HAP-1 (cell line): ENCODE data around the gene NVL.

Experiments used
- DNase-seq, 2 experiments: peaks; one replicate each; pipeline ENCODE4 v3.0.0-alpha.2; 2016 to 2020; ENCODE audit warnings: low spot score in 2 of 2
- H3K27me3 ChIP-seq: fragments of 250-450 bp; sonication (Bioruptor Pico); 2 replicates; pipeline ENCODE4 v1.5.1; 2020; ENCODE audit warnings: low read depth, mild to moderate bottlenecking, moderate library complexity
- H3K36me3 ChIP-seq: fragments of 250-450 bp; sonication (Bioruptor Pico); replicated peaks from 2 replicates; pipeline ENCODE4 v1.5.1; 2020; ENCODE audit warnings: mild to moderate bottlenecking
- H3K4me1 ChIP-seq: fragments of 250-450 bp; sonication (Bioruptor Pico); 2 replicates; pipeline ENCODE4 v1.5.1; 2020; ENCODE audit warnings: mild to moderate bottlenecking
- H3K4me3 ChIP-seq: fragments of 250-450 bp; sonication (Bioruptor Pico); 2 replicates; pipeline ENCODE4 v1.5.1; 2020; ENCODE audit warnings: mild to moderate bottlenecking, moderate library complexity
- H3K9me3 ChIP-seq: fragments of 250-450 bp; sonication (Bioruptor Pico); 2 replicates; pipeline ENCODE4 v1.5.1; 2020; ENCODE audit warnings: mild to moderate bottlenecking, moderate library complexity
- in situ Hi-C: fragments of 300-500 bp; cut with MboI; formaldehyde crosslinking; loops from 3 replicates; pipeline ENCODE4 v1.14.3; 2020; ENCODE audit warnings: low sequenced_read_pairs, inconsistent platforms, mixed read lengths

NVL gene

DNA sequence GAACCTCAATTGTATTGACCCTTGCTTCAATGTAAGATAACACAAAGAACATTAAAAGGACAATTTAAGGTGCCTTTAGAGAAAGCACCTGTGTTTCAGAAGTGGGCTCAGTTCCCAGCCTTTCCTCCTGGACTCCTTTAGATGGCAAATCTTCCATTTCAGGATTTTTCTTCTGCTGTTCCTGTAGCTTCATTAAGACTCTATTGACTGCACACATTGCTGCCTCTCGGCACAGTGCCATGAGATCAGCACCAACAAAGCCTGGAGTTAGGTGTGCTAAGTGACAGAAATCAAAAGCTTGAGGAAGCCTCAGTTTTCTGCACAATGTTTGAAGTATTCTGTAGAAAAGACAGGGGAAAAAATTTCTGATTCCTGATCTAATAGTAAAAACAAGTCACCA lies 40.6 kb downstream of the NVL start:
- in situ Hi-C loops: no loop called here
- H3K36me3 ChIP-seq: peaks cover 51% of the 10 kb centered on the region
- no peak overlapping the region for H3K4me3 ChIP-seq
- DNase-seq: no peak
- no peaks in the 10 kb centered on the region for H3K27me3 ChIP-seq
- no peaks in the 10 kb centered on the region for H3K9me3 ChIP-seq
- H3K4me1 ChIP-seq: peaks cover 15% of the 10 kb centered on the region

DNA sequence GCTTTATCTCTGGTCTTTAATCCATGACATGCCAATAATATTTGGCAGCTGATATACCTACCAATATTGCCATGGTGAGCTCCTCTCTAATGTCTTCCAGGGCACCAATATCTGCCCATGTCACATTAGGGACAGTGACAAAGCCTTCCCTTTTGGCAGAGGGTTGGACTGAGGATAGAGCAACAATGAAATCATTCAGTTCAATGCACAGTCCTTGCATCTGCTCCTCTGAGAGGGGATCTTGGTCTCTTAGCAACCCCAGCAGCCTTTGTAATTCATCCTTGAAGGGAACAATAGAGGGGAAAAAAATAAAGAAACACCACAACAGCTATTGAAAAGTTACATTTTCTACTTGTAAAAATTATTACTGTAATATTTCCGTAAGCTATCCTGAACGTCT lies 42.3 kb downstream of the NVL start:
- H3K9me3 ChIP-seq: no peaks in the 10 kb centered on the region
- peaks cover 50% of the 10 kb centered on the region for H3K36me3 ChIP-seq
- peak; percentile 81 to 96 for DNase-seq
- peaks cover 15% of the 10 kb centered on the region for H3K4me1 ChIP-seq
- H3K4me3 ChIP-seq: no peak overlapping the region
- in situ Hi-C loops: no loop called here
- no peaks in the 10 kb centered on the region for H3K27me3 ChIP-seq

DNA sequence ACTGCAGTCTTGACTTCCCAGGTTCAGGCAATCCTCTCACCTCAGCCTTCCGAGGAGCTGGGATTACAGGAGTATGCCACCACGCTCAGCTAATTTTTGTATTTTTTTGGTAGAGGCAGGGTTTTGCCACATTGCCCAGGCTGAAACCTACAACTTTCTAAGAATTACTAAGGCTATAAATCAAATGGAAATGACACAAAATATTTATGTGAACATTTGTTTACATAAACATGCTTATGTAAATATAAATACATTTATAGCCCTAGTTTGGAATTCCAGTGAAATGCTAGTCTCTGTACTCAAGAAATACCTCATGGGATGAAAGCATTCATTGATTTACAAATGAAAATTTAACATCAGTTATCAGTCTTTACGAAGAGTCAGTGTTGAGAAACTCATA lies 47.8 kb downstream of the NVL start:
- H3K9me3 ChIP-seq: no peaks in the 10 kb centered on the region
- H3K36me3 ChIP-seq: peaks cover 45% of the 10 kb centered on the region
- in situ Hi-C loops: no loop called here
- H3K4me3 ChIP-seq: no peak overlapping the region
- no peaks in the 10 kb centered on the region for H3K27me3 ChIP-seq
- DNase-seq: no peak
- peaks cover 1% of the 10 kb centered on the region for H3K4me1 ChIP-seq

DNA sequence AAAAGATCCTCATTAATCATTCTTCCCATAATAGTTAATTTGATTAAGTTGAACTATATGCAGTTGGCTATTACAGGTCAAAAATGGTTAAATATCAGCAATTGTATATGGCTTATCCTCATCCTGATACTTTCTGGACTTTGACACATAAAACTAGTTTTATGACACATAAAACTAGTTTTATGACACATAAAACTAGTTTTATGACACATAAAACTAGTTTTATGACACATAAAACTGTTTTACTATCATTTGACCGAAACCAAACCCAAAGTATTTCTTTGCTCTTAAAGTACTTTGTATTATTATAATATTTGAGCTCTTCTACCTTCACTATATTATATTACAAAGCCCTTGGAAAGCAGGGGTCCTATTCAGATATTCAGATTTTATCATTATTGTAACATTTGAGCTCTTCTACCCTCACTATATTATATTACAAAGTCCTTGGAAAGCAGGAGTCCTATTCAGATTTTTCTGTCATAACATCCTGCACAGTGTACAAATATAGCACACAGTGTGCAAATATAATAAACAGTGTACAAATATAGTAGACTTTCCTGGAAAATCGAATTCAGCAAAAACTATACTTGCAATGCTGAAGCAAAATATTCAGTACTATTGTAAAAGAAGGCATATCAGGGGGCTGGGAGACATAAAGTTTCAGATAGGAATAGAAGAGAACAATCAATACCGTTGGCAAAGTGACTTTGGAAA lies 53.0 kb downstream of the NVL start:
- in situ Hi-C loops: no loop called here

DNA sequence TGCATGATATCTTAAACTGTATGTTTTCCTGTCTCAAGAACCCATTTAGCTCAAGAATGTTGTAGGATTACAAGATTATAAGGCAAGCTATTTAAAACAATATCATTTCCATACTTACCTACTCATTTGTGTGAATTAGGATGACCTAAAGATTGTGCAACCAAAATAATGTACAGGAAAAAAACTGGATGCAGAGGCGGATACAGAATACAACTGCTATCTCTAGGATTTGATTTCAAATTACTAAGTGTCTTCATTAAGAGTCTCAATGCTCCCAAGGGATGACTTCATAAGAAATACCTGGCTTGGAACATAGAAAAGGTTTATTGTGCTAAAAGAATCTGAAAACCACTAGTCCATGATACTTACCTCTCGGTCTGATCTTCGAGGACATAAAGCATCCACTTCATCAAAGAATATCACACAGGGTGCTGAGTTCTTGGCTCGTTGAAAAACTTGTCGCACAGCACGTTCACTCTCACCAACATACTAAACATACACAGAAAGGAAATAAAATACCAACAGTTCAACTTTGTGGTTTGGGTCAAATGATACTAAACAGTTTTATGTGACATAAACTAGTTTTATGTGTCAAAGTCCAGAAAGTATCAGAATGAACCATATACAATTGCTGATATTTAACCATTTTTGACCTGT lies 54.9 kb downstream of the NVL start:
- Histone ChIP-seq H3K27me3 (no peaks in the 10 kb centered on the region), H3K36me3 (peaks cover 14% of the 10 kb centered on the region), H3K4me1 (no peaks in the 10 kb centered on the region), H3K4me3 (no peak overlapping the region), H3K9me3 (no peaks in the 10 kb centered on the region)
- in situ Hi-C loops: no loop called here
- no peak for DNase-seq

More for the DNA sequence above, 53.0 kb downstream of the NVL start:
- H3K4me3 ChIP-seq: no peak overlapping the region
- H3K9me3 ChIP-seq: no peaks in the 10 kb centered on the region
- DNase-seq: no peak
- no peaks in the 10 kb centered on the region for H3K27me3 ChIP-seq
- H3K4me1 ChIP-seq: no peaks in the 10 kb centered on the region
- peaks cover 24% of the 10 kb centered on the region for H3K36me3 ChIP-seq

DNA sequence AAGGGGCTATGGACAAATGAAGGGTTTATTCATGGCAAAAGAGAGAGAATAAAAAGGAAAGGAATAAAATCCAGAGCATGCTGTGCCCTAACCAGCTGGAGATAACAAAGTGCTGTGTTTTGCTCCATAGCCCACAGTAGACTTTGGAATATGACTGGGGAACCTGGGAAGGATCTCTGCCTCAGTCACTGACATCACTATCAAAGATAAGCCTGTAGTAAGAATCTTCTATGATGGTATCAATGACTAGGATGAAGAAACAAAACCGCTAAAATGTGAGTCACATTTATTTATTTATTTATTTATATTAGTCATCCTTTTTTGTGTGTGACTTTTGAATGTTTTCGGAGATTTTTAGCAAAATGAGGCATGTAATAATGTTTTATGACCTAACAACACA lies 56.3 kb downstream of the NVL start:
- in situ Hi-C loops: no loop called here
- H3K4me3 ChIP-seq: no peak overlapping the region

DNA sequence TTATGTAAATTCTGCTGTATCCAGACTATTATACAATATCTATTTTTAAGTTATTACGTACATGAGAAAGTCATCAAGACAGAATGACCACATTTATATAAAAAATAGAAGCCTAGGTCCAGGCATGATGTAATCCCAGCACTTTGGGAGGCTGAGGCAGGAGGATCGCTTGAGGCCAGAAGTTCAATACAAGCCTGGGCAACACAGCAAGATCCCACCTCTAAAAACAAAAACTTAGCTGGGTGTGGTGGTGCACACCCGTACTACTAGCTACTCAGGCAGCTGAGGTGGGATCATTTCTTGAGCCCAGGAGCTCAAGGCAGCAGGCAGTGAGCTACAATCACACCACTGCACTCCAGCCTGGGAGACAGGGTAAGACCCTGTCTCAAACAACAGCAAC lies 58.9 kb downstream of the NVL start:
- DNase-seq: no peak
- Histone ChIP-seq H3K27me3 (no peaks in the 10 kb centered on the region), H3K4me1 (no peaks in the 10 kb centered on the region), H3K4me3 (no peak overlapping the region), H3K9me3 (no peaks in the 10 kb centered on the region), H3K36me3 (peaks cover 24% of the 10 kb centered on the region)
- in situ Hi-C loops: no loop called here

More for the DNA sequence above, 56.3 kb downstream of the NVL start:
- peaks cover 14% of the 10 kb centered on the region for H3K36me3 ChIP-seq
- no peak for DNase-seq
- H3K4me1 ChIP-seq: no peaks in the 10 kb centered on the region
- no peaks in the 10 kb centered on the region for H3K27me3 ChIP-seq
- no peaks in the 10 kb centered on the region for H3K9me3 ChIP-seq

DNA sequence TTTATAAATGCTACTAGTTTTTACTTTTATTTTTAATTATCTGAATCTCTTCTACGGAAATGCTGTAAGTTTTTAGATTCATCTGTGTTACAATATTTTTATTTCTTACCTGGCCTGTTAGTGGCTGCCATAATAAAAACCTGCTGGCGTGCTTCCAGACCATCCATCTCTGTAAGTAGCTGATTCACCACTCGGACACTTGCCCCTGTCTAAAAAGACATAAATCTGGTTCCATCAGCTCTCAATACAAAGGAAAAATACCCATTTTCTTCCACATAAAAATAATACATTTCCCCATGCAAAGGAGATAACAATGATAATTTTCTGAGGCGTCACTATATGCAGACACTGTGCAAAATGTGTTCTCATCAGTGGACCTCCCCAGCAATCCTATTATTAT lies 62.0 kb downstream of the NVL start:
- Histone ChIP-seq H3K36me3 (peaks cover 10% of the 10 kb centered on the region), H3K27me3 (no peaks in the 10 kb centered on the region), H3K4me1 (no peaks in the 10 kb centered on the region), H3K9me3 (no peaks in the 10 kb centered on the region), H3K4me3 (no peak overlapping the region)
- in situ Hi-C loops: no loop called here
- DNase-seq: no peak

DNA sequence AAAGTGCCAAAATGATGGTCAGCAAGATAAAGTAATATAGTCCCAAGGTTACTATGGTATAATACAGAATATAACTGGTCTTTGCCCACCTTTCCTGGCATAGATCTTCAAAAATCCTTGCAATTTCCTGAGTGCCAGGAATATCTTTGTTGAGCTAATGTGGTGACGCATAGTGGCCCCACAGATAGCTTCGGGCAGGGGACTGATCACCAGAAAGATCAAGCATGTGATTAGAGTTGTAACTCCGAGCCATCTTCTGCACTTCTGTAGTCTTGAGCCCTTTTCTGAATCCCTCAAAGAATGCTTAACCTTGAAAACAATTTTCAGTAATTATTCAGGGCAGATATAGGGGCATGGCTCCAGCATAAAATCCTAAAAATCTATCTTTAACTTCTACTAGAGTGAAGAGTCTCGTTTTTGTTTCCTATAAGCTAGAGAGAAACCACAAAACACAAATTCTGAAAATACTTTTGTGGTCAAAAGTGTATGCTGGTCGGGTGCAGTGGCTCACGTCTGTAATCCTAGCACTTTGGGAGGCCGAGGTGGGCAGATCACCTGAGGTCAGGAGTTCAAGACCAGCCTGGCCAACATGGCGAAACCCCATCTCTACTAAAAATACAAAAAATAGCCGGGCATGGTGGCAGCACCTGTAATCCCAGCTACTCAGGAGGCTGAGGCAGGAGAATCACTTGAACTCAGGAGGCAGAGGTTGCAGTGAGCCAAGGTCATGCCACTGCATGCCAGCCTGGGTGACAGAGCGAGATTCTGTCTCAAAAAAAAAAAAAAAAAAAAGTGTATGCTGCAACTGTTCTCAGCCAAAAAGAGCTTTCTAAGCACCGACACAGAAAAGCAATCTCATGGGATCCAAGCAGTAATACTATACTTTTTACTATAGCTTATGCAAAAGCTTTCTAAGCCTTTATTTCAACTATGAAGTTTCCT lies 62.8 kb downstream of the NVL start:
- H3K36me3 ChIP-seq: peaks cover 10% of the 10 kb centered on the region

DNA sequence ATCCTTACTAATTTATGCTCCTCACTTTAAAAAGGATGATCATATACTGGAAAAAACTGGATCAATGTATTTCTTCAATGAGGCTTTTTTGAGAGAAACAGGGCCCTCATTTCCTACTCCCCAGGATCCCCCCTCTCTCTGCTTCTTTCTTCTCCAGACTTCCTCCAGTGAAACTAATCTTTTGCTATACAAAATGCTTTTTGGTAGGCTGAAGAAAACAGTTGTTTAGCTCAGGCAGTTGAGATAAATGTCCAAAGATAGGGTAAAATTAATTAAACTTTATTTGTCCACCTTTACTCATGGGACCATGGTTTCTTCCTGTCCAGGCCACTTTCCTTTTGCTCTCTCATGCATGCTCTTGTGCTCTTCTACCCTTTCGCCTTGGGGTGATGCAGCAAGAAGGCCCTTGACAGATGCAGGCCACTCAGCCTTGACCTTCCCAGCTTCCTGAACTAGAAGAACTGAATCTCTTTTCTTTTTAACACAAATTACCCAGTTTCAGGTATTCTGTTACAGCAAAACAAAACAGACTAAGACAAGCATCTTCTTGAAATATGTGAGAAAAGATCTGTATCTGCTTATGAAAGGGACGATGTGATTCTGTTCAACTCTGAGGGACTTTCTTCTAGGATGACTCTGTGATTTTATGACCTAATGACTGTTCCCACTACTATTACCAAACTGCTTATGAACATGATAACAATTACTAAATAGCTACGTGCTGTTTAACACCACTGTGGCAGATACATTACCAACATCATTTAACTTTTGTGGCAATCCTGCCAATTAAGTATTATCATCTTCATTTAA lies 63.7 kb downstream of the NVL start:
- H3K4me1 ChIP-seq: no peaks in the 10 kb centered on the region
- in situ Hi-C loops: no loop called here
- H3K9me3 ChIP-seq: no peaks in the 10 kb centered on the region
- H3K4me3 ChIP-seq: no peak overlapping the region
- H3K27me3 ChIP-seq: no peaks in the 10 kb centered on the region
- DNase-seq: no peak
- peaks cover 14% of the 10 kb centered on the region for H3K36me3 ChIP-seq

More for the DNA sequence above, 62.8 kb downstream of the NVL start:
- DNase-seq: no peak
- Histone ChIP-seq H3K4me3 (no peak overlapping the region), H3K27me3 (no peaks in the 10 kb centered on the region), H3K9me3 (no peaks in the 10 kb centered on the region), H3K4me1 (no peaks in the 10 kb centered on the region)
- in situ Hi-C loops: no loop called here

DNA sequence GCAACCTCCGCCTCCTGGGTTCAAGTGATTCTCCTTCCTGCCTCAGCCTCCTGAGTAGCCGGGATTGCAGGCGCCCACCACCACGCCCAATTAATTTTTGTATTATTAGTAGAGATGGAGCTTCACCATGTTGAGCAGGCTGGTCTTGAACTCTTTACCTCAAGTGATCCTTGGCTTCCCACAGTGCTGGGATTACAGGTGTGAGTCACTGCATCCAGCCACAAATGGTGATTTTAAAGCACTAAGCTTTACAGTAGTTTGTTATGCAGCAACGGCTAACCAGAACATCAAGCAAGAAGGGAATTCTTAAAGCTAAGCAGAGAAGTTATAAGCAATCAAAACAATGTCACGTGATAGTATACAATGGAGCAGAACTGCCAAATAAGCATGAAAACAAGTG lies 65.7 kb downstream of the NVL start:
- no peaks in the 10 kb centered on the region for H3K9me3 ChIP-seq
- no peak for DNase-seq
- no peaks in the 10 kb centered on the region for H3K4me1 ChIP-seq
- no peak overlapping the region for H3K4me3 ChIP-seq
- in situ Hi-C loops: no loop called here
- H3K27me3 ChIP-seq: no peaks in the 10 kb centered on the region
- H3K36me3 ChIP-seq: peaks cover 14% of the 10 kb centered on the region

DNA sequence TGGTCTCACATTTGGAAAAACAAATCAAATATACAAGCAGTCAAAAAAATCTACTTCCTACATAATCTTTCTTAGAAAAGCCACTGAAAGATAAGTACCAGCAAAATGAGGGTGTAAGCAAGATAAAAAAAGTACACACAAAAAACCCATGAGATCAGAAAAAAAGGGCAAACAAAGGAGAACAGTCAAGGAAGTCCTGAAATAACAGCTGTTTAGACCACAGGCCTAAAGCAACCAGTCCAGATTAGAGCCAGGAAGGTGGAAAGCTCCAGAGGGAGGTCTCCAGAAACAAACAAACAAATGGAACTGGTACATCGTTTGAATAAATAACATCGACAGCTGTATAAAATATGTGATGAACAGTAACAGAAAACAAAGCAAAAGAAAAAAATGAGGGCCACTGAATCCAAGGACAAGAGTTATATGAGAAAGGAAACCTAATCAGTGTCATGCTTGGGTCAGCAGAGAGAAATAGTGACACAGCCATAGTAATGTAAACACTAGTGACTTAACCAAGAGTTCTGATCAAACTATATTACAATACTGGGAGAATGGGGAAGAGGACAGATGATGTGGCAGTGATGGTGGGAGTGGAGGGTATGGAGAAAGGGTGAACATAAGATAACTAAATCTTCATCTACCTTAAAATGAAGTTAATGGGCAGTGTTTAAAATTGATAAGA lies 67.5 kb downstream of the NVL start:
- in situ Hi-C loops: no loop called here
- no peaks in the 10 kb centered on the region for H3K4me1 ChIP-seq
- H3K4me3 ChIP-seq: no peak overlapping the region
- peaks cover 18% of the 10 kb centered on the region for H3K36me3 ChIP-seq
- no peak for DNase-seq
- H3K9me3 ChIP-seq: no peaks in the 10 kb centered on the region
- H3K27me3 ChIP-seq: no peaks in the 10 kb centered on the region

DNA sequence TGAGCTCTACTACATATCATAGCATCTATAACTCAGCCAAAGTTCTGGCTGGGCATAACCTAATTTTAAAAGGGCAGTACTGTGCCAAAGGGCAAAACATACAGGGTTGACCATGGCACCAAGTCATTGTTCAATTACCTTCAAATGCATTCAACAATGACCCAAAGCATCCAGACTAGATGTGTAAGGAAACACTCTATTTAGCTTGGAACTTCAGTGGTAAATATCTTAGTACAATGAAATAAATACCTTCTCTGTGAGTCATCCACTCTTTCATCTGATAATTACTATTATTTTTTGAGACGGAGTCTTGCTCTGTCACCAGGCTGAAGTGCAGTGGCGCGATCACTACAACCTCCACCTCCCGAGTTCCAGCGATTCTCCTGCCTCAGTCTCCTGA lies 70.0 kb downstream of the NVL start:
- in situ Hi-C loops: no loop called here
- no peaks in the 10 kb centered on the region for H3K27me3 ChIP-seq
- DNase-seq: no peak

More for the DNA sequence above, 70.0 kb downstream of the NVL start:
- Histone ChIP-seq H3K4me3 (no peak overlapping the region), H3K36me3 (peaks cover 7% of the 10 kb centered on the region; the same call in 1 of the 2 replicates), H3K4me1 (peaks cover 6% of the 10 kb centered on the region), H3K9me3 (no peaks in the 10 kb centered on the region)
